DLD1 (cell line): ENCODE results near the gene ETV6.

Experiments used
- in situ Hi-C: cut with HindIII; loops from 2 replicates; pipeline ENCODE4 v1.10.0; 2017; ENCODE audit warnings: low sequenced_read_pairs

The ETV6 gene

DNA sequence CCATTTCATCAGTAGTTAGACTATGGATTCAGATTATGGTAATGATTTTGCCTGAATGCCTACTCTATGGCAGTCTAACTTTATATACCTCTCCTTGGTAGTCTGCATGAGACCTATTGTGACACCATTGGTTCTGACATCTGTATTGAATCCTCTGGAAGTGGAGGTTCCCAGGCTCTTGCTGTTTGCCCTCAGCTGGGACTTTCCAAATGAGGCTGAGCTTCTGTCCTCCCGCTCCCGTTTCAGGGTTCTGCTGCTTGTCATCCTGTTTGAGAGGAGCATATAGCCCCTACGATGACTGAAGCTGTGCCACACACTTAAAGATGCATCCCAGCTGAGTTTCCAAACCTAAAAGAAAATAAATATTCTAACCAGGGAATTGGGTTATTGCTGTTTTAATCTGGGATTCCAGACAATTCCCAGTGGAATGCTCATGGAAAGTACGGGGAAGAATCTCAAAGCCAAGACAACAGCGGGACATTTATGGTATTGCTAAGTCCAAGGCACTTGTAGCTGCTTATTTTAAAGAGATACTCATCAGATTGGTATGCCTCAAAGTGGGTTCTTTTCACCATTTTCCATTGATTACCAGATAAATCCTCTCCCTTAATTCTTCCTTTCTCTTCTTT is 105.9 kb downstream of the ETV6 start:
- in situ Hi-C loops, result no loop called here

DNA sequence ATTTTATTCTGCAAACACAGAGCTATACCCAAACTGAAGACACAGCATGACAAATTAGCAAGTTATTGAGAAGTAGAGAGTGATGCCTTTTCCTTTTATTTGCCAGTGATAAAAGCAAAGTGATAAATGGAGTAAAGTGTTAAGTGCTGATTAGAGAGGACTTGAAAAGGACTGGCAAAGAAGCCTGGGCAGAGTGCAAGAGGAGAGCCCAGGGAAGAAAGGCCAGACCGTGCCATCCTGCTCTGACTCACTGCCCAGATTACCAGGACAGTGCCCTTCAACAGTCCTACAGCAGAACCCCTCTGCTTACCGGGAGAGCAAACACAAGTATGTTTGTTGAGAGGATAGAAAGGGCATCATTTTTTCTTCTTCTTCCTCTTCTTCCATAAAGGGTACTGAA is 106.5 kb downstream of the ETV6 start:
- in situ Hi-C loops, result no loop called here

DNA sequence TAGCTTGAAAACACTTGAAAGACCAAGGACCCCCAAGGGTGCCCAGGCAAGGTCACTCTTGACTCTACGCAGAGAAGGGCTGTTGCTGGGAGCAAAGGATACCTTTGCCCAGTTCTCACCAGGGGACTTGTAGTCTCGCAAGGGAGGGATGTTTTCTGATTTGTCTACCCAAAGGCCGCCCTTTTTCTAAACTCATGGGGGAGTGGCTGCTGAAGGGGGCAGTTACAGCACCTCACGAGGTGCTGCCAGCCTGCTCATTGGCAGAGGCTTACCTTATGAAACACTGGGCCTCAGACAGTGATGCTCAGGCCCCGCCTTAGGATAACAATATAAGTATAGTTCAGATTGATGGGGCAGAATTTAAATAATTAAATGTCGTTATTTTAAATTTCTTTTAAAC is 107.0 kb downstream of the ETV6 start:
- in situ Hi-C loops, result no loop called here

DNA sequence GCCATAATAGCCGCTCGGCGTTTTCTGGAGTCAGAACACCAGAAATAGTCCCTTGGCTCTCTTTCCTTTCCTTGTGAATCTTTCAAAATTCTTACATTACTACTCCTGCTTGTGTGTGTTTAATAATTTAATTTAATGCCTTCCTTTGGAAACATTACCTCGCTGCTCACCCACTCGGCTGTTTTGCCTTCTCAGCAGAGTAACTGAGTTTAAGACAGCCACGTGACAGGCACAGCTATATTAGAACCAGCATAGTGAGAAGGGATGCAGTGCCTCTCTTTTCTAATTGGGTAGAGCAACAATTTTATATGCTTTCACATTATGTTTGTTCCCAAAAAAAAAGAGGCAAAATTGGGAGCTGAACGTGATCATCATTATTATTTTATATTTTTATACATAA is 107.6 kb downstream of the ETV6 start:
- in situ Hi-C loops, result no loop called here

DNA sequence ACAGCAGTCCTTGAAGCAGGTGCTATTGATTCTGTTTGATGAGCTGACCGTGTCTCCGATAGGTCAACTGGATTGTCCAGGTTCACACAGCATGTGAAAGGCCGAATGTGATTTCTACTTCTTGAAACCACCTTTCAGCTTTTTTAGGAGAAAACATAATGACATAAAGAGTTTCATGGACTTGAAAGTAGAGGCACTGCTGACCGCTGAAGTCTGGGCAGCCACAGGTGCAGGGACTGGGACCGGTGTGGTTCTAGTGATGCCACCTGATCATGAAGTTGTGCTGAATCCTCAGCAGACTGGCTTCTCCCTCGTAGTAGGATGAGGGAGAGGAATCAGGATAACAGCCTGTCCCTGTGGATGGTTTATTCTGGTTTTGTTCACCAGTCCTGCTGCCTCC is 108.1 kb downstream of the ETV6 start:
- in situ Hi-C loops, result no loop called here

DNA sequence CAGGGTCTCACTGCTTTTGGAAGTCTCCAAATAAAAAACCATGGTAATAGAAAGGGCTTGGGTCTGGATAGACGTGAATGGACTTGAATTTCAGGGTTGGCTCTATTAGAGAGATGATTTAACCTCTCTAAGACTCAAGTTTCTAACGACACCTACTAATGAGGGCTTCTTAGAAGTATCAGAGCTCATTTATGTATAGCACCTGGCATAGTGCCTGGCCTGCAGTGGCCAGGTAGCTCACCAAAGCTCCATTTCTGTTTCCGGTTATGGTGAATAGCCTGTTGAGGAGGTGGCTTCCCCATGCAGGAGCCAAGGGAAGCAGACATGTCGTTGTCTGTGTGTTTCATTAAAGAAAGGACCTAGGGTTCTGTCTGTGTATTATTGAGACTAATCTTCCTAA is 108.6 kb downstream of the ETV6 start:
- in situ Hi-C loops, result no loop called here

DNA sequence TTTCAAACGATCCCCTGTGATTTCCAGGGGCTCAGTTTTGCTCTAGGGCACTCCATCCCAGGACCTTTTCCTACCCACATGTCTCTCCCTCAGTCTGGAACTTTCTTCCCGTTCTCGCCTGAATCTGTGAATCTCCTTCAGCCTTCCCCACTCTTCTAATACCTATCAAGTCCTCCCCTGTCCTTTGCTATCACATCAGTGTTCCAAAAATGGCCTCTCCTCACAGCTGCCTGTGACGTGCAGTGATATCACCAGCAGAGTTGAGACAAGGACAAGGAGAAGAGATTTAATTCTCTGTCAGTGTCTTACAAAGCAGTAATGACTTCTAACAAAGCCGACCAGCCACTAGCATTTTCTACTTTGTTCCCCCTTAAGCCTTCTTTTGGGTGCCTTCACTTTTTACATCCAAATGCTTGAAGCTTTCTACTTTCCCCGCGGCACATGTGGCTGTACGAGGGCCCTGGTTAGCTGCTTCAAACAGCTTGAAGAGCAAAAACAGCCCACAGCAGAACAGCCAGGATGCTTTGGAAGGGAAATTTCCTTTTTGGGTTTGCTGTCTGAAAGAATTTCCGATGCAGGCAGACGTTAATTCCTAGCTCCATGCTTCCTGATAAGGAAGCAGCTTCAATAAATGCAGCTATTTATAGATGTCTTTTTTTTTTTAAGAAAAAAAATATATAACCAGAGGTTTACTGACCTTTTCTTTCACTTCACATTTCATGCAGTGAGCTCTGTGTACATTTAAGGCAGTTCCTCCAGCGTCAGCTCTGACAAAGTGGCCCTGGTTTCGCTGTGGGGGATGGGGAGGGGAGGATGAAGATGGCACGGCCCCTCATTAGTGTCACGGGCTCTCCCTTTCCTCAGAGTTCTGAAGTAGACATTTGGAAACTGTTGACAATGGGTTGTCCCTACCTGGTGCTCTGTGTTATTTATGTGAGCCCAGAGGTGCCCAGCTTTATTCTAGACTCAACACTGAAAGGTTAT is 109.3 kb downstream of the ETV6 start:
- in situ Hi-C loops, result no loop called here

DNA sequence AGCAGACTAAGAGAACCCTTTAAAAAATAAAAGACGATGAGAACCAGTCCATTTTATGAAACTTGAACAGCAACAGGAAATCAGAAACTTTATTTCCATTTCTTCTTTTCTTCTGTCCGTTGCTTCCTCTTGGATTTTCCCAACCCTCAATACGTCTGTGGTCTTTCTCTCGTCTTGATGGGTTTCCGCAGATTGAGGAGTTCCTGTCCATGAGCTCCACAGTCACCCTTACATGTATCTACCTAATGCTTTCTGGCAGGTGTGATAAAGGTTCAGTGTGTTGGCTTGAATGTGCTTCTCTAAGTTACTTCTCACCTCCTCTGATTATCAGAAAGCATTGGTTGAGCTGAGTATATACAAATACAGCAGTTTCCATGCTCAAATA is 110.0 kb downstream of the ETV6 start:
- in situ Hi-C loops, result no loop called here

DNA sequence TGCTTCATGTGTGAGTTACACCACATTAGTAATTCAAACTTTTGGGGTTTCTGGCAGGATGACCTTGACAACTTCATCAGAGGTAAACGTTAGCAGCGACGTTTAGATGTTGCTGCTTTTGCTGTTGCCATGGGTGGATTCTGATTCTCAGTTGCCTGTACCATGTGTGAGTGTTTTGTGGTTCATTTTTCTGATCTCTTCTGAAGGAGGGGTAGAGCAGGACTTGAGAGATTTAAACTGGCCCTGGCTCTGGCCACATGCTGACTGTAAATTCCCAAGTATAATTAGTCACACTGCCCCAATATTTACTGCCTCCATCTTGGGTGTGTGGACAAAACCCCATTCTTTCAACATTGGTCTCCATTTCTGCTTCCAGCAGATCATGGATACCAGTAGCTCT is 110.4 kb downstream of the ETV6 start:
- in situ Hi-C loops, result no loop called here

DNA sequence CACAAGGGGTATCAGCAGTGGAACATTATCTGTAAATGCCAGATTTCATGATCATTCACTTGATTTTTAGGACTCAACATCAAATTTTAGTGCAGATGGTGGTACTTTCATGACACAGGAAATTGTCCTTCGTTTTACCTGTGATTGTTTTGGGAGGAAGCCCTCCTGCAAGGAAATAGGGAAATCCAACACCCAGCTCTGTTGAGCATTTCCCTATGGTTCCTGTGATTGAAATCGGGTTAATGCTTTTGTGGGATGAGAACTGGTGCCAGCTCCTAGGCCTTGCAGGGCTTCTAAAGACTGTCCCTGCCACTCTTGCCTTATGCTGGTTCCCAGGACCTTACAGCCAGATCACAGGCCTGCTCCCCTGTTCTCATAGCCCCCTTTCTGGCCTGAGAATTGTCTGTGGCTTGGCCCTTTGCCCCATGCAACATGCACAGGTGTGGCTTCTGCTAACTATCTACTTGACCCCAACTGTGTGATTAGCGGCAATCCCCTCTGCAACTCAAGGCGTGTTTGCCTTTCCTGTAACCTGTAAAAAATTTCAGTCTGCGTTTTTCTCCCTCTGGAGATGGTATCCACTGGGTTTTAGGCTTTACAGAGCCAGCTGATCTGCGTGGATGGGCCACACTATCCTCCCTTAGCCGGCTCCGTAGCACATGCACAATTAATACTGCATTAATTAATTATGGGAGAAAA is 112.5 kb downstream of the ETV6 start:
- in situ Hi-C loops, result no loop called here

DNA sequence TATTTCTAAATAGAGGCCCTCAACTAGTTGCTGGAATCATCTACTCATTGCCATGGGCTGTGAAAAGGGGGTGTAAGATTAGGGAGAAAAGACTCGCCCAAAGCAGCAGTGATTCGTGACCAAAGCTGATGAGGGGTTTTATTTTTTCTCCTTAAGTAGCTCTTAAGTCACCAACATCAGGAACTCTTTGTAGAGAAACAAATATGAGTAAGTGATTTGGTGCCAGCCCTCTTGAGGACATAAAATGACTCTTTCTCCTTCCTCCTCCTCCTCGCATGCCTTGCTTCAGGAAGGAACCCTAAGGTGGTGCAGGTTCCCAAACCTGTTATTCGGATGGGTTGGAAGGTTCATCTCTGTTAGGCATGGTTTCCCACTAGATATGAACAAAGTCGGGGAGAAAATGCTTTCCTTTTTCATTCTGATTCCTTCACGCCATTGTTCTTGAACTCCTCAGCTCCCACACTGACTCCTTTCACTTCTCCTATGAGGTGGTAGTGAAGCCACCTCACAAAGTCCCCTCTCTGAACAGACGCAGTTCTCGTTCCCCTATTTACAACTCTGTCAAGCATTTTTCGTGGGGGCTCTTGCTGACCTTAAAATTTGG is 113.4 kb downstream of the ETV6 start:
- in situ Hi-C loops, result no loop called here

DNA sequence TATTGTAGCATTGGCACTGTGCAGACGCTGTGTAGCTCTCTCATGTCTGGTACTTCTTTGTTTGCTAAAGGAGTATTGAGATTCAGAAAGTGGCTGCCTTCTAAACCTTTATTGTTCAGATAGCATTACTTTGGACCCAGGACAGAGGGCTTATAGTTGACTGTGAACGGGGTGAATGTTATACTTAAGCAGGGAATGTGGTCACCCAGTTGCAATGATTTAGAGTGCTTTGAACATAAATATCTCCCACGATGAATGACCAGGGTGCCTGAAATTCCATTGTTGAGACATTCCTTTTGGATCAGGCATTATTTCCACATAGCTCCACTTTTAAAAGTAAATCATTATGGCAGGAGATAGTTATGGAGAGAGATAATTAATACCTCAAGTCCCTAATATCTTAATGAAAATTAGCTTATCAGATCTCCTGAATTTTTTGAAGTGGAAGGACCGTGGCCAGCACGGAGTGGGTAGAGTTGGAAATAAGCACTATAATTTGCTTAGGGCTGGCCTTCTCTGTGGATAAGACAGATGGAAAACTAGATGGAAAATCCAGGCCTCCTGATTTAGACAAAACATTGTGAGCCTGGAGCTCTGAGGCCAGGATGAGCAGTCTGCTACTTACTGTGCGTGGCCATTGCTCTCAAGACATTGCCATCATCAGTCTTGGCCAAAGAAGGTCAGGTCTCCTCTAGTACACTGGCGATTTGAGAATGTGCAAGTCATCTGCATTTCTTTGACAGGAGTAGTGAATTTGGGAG is 114.5 kb downstream of the ETV6 start:
- in situ Hi-C loops, result no loop called here

DNA sequence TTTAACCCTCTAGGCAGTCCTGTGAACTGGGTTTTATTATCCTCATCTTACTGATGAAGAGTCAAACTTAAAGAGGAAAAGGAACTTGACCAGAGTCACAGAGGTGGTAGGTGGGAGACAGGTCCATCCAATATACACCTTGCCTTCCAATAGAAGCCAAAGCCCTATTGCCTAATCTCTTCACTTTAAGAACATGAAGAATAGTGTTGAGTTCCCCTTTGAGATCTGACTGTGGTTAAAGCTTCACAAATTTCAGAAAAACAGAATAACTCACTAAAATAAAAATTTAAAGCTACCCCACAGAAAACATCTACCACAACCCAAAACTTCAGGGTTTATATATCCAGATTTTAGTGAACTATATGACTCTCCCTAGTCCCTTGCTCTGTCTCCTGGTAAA is 115.4 kb downstream of the ETV6 start:
- in situ Hi-C loops, result no loop called here

DNA sequence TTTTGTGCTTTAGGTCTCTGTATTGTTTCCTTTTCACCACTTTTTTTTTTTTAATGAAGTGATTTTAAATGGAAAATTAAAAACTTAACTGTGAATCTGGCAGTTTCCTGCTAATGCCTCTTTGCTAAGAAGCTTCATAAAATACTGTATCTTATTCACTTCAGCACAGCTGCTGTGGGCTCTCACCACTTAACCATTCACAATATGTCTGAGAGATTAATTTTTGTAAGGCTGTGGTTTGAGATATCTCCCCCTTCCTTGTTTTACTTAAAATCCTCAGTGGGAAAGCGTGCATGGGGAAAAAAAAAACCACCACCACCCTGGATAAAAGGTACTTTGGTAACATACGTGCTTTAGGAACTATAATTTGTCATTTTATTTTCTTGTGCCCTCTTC is 115.9 kb downstream of the ETV6 start:
- in situ Hi-C loops, result no loop called here

DNA sequence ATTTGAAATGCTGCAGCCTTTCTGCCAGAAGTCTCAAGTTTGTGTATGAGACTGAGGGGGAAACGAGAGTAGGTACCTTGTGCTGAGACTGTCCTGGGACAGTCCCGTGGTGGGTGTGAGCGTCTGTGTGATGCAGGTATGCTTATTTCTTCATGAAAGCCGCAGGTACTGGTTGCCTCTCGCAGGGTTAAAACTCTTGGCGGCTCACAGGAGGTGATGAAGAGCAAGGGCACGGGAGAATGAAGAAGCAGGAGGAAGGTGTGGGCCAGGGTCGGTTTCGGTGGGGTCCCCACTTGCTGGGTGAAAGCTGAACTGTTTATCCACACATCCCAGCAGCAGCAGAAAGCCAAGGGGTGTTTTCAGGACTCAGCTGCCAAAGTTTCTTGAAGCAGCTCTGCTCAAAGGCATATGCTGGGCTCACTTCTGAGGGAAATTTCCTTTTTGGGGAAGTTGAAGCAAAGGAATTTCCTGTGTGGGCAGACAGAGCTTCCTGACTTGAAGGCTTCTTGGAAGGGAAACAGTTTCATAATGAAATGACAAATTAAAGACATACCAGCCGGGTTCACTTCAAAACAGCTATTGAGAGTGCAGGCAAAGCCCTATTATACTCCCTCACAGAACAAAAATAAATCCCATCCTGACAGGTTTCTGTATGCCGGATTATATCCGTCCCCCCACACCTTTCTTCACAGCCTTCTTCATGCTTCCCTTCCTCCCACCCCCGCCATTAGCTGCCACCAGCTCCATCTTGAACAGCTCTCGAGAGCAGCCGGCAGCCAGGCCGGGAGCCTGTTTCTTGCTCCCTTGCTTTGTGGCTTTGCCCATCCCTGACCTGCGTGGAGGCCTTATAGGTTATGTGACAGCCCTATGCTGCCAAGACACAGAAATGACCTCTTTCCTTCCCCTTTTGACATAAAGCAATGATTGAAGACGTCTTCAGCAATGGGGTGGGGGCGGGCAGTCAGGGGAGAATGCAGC is 116.6 kb downstream of the ETV6 start:
- in situ Hi-C loops, result no loop called here

DNA sequence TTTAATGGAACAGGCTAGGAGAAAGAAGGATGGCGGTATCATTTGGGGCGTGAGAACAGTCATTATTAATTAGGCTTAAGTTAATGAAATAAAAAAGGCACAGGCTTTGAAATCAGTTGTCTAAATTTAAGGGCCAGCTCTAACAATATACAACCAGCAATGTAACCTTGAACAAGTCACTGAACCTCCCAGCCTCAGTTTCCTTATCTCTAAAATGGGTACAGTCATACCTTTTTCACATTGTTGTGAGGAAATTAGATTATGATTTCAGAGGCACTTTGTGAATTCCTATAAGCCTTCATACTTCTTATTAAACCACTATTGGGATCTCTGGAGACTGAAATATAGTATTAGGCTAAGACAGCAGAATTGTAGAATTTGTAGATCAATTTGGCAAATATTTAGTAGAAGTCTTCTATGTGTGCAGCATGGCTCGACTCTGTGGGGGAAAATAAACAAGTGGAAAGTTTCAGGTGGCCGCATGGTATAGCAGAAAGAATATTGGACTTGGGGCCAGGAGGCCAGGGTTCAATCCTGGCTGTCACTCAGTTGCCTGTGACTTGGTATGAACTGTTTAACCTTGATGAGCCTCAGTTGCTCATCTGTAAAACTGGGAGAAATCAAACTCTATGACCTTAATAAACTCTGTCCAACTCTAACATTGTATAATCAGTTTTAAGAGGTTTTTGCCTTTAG is 117.7 kb downstream of the ETV6 start:
- in situ Hi-C loops, result no loop called here

DNA sequence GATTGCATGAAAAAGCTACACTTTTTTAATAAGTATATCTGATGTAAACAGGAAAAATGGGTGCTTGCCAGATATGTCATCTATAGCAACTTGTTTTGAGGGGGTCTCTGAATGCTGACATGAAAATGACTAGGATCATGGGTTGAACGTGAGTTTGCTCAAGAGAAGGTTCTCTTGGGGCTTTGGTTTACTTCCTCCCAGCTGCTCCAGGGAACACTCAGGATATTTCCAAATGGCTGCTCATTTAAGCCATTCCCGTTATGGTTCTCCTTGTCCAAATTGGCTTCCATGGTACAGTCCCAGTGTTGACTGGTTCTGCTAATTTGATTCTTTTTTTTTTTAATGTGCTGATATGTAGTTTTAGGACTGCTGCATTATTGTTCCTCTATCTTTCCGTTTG is 118.3 kb downstream of the ETV6 start:
- in situ Hi-C loops, result no loop called here

DNA sequence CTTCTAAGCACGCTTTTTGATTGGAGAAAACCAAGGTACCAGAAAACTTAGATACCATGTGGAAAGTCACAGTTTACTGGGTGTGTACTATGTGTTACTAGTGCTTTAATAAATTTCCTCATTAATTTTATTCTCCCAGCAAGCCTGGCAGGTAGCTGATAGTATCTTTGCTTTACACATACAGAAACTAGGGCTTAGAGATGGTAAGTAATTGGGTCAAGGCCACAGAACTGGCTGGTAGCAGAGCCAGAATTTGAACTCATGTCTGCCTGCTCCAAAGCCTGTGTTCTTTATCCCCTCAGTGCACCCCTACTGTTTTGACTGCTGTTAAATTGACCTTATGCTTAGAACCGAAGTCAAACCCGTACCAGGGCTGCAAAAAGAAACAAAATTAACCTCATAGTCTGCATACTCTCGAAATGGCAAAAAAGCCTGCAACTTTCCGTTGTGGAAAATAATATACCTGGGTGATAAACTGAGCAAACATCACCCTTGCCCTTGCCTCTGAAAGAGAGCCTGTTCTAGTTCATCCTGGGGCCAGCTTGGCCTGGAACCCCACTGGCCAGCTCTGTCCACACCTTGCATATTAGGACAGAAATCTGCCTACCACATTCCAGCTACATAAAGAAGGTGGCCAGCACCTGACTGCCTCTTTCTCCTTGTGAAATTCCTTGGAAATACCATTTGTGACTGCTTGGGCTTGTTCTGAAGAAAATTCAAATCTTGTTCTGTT is 118.9 kb downstream of the ETV6 start:
- in situ Hi-C loops, result no loop called here
